Breast epithelium (tissue), 4 donors: ENCODE measurements around the gene HID1. TPM values are rescaled to one million over a fixed set of nuclear protein-coding genes. Genes with fewer than 3 reads are reported as not detected.

Experiments
- DNase-seq, 2 donors: peaks; one replicate each; pipeline ENCODE4 v3.0.0-alpha.2; 2019; ENCODE audit warnings: low spot score in 2 of 2
- H3K27ac ChIP-seq, 2 donors: fragments of 200-600 bp; sonication (generic) in 1 of 2; one replicate each; pipeline ENCODE4 v1.5.1; 2016 to 2019; ENCODE audit warnings: mild to moderate bottlenecking in 1 of 2
- H3K27me3 ChIP-seq, 2 donors: fragments of 200-600 bp; sonication (generic) in 1 of 2; one replicate each; pipeline versions ENCODE4 v1.5.1 to v1.6.0; 2017 to 2019; ENCODE audit warnings: control low read depth in 1 of 2, mild to moderate bottlenecking in 1 of 2
- H3K36me3 ChIP-seq: fragments of 200-600 bp; one replicate; pipeline ENCODE4 v1.5.1; 2019
- H3K4me1 ChIP-seq, 2 donors: fragments of 200-600 bp; sonication (generic); one replicate each; pipeline ENCODE4 v1.5.1; 2016 to 2019; ENCODE audit warnings: control low read depth in 1 of 2
- H3K4me3 ChIP-seq, 3 donors: fragments of 200-600 bp; sonication (generic); 1 replicate in 2 of 3; 2 replicates in 1 of 3; pipeline ENCODE4 v1.5.1; 2016 to 2019; ENCODE audit warnings: mild to moderate bottlenecking in 3 of 3, moderate library complexity in 2 of 3
- H3K9me3 ChIP-seq, 2 donors: fragments of 200-600 bp; sonication (generic) in 1 of 2; one replicate each; pipeline ENCODE4 v1.5.1; 2016 to 2019; ENCODE audit warnings: control low read depth in 1 of 2
- CTCF ChIP-seq, 3 donors: fragments of 450-650 bp; IDR thresholded peaks; one replicate each; pipeline ENCODE4 v1.5.1; 2016 to 2017; ENCODE audit warnings: antibody characterized with exemption in 3 of 3, mild to moderate bottlenecking in 3 of 3, moderate library complexity in 3 of 3
- POLR2A ChIP-seq: fragments of 450-650 bp; IDR thresholded peaks from one replicate; pipeline ENCODE4 v1.6.1; 2016; ENCODE audit warnings: antibody characterized with exemption, mild to moderate bottlenecking, moderate library complexity
- POLR2AphosphoS5 ChIP-seq, 3 donors: sonication (generic); formaldehyde crosslinking; IDR thresholded peaks; one replicate each; pipeline ENCODE4 v1.6.1; 2017; ENCODE audit warnings: antibody characterized with exemption in 3 of 3
- intact Hi-C: fragments of 100-400 bp; cut with DNase I; formaldehyde crosslinking; loops from one replicate; pipeline ENCODE4 v1.15.1; 2023; ENCODE audit warnings: low total_unique reads
- total RNA-seq, 3 donors: library from RNA; depleted of rRNA; stranded (reverse); fragments of >200 nt; gene quantifications; one replicate each; pipeline ENCODE4 v1.1.0, GENCODE V29; 2016

HID1 gene
- total RNA-seq, 3 donors from 2014 or later = 6.1 to 46.5 (median 37.3) TPM

GRCh38 chr17:74963656-74964055 lies 8.9 kb downstream of the HID1 start:
- DNase-seq = no peak
- TF ChIP-seq POLR2A (no peak), POLR2AphosphoS5 (IDR thresholded peaks at IDR 0.05) (no peak), CTCF (IDR thresholded peaks at IDR 0.05) (no peak)
- Histone ChIP-seq H3K27me3 (no peaks in the 10 kb centered on the region), H3K4me1 (peaks cover 0 to under 1% of the 10 kb centered on the region in 2 donors), H3K4me3 (no peak overlapping the region), H3K9me3 (no peaks in the 10 kb centered on the region), H3K36me3 (no peaks in the 10 kb centered on the region), H3K27ac (no peak overlapping the region)
- intact Hi-C loops = no loop called here

GRCh38 chr17:74962622-74963394 lies 9.8 kb downstream of the HID1 start:
- no peak for DNase-seq
- Histone ChIP-seq H3K4me1 (no peaks in the 10 kb centered on the region), H3K27ac (peak overlapping the region in 1 of 2 donors; percentile 12), H3K4me3 (no peak overlapping the region), H3K27me3 (no peaks in the 10 kb centered on the region), H3K9me3 (no peaks in the 10 kb centered on the region), H3K36me3 (no peaks in the 10 kb centered on the region)
- TF ChIP-seq POLR2A (no peak), CTCF (IDR thresholded peaks at IDR 0.05) (no peak), POLR2AphosphoS5 (IDR thresholded peaks at IDR 0.05) (no peak)
- intact Hi-C loops = no loop called here

GRCh38 chr17:74961657-74962350 lies 10.8 kb downstream of the HID1 start:
- DNase-seq = peak; percentile 85 to 92
- intact Hi-C loops = no loop called here

GRCh38 chr17:74960570-74961342 lies 11.8 kb downstream of the HID1 start:
- intact Hi-C loops = no loop called here
- DNase-seq = no peak
- Histone ChIP-seq H3K4me1 (no peaks in the 10 kb centered on the region), H3K36me3 (no peaks in the 10 kb centered on the region), H3K27me3 (no peaks in the 10 kb centered on the region), H3K27ac (no peak overlapping the region), H3K9me3 (no peaks in the 10 kb centered on the region), H3K4me3 (no peak overlapping the region)
- TF ChIP-seq CTCF (IDR thresholded peaks at IDR 0.05) (no peak), POLR2A (no peak), POLR2AphosphoS5 (IDR thresholded peaks at IDR 0.05) (no peak)

More at GRCh38 chr17:74961657-74962350, 10.8 kb downstream of the HID1 start:
- TF ChIP-seq CTCF (IDR thresholded peaks at IDR 0.05) (peak; percentile 68 to 90 (median 78)), POLR2AphosphoS5 (IDR thresholded peaks at IDR 0.05) (no peak)
- no peak overlapping the region for H3K27ac ChIP-seq
- H3K4me1 ChIP-seq = no peaks in the 10 kb centered on the region
- H3K36me3 ChIP-seq = no peaks in the 10 kb centered on the region
- H3K27me3 ChIP-seq = no peaks in the 10 kb centered on the region
- no peaks in the 10 kb centered on the region for H3K9me3 ChIP-seq
- no peak overlapping the region for H3K4me3 ChIP-seq
